Activated CD4-positive, alpha-beta T cell treated with anti-CD3 and anti-CD28 coated beads for 36 hours (primary cell): Measurements from ENCODE around the gene RPS18. TPM values are rescaled to one million over a fixed set of nuclear protein-coding genes. Genes with fewer than 3 reads are reported as not detected.
"Not testable (repeated sequence)": the region's sequence is repeated elsewhere in the genome, so short reads cannot be mapped to it uniquely, and the experiment has no call there.

Experiments
- ATAC-seq: fragments of 200-7000 bp; cut with Tn5 transposase; one replicate; pipeline ENCODE4 v1.10.0; 2021; ENCODE audit warnings: mild to moderate bottlenecking, moderate library complexity
- CTCF ChIA-PET: fragments of 350-600 bp; sonication (Branson Sonifier 250); formaldehyde crosslinking; loops from one replicate; lab custom pipeline; 2021; ENCODE audit warnings: antibody characterized with exemption; lab: Charles Lee
- POLR2A ChIA-PET: fragments of 350-600 bp; sonication (Branson Sonifier 250); formaldehyde crosslinking; loops from one replicate; lab custom pipeline; 2021; ENCODE audit warnings: antibody characterized with exemption, inconsistent platforms; lab: Charles Lee
- DNase-seq: peaks from one replicate; pipeline ENCODE4 v3.0.0-alpha.2; 2020
- H3K27ac Mint-ChIP-seq: one replicate; pipeline ENCODE4 v1.8.0; 2021; ENCODE audit warnings: mixed read lengths
- H3K27me3 Mint-ChIP-seq: one replicate; pipeline ENCODE4 v1.8.0; 2021; ENCODE audit warnings: mixed read lengths
- H3K36me3 Mint-ChIP-seq: one replicate; pipeline ENCODE4 v1.8.0; 2021; ENCODE audit warnings: low read depth, mixed read lengths
- H3K4me1 Mint-ChIP-seq: one replicate; pipeline ENCODE4 v1.8.0; 2021; ENCODE audit warnings: mixed read lengths
- H3K4me3 Mint-ChIP-seq: one replicate; pipeline ENCODE4 v1.8.0; 2021; ENCODE audit warnings: mild to moderate bottlenecking, moderate library complexity, mixed read lengths
- H3K9me3 Mint-ChIP-seq: one replicate; pipeline ENCODE4 v1.8.0; 2021; ENCODE audit warnings: low read depth, mixed read lengths
- intact Hi-C, 2 experiments: fragments of 100-400 bp; cut with DNase I in 1 of 2; cut with micrococcal nuclease in 1 of 2; formaldehyde crosslinking; loops; one replicate each; pipeline versions ENCODE4 v1.14.2 to v1.15.1; 2022 to 2024; cut with DNase I, micrococcal nuclease
- total RNA-seq, 2 experiments: library from RNA; stranded (reverse); gene quantifications; one replicate each; pipeline ENCODE4 v1.2.3, GENCODE V29; 2021

RPS18 gene
- total RNA-seq: 1,000 to 10,000 TPM; 2,706 to 4,631 TPM

- Mint-ChIP-seq H3K36me3 (peaks cover 67% of the 10 kb centered on the region), H3K27ac (peak within 1 kb of the TSS; percentile 100), H3K9me3 (no peaks in the 10 kb centered on the region), H3K4me3 (peak within 1 kb of the TSS; percentile 91), H3K27me3 (no peaks in the 10 kb centered on the region), H3K4me1 (peaks cover 47% of the 10 kb centered on the region)
- ATAC-seq (peak; percentile 92), DNase-seq (peak; percentile 94)
- intact Hi-C loops: loop anchor here (1.0 to 10.0 kb wide), 19 partner anchors 18 to 1297 kb away; partner anchors contain the start of genes RXRB (in 2 of the 2), SLC39A7 (in 2 of the 2), BRD2 (in 1 of the 2) and DXO (in 1 of the 2)
- ChIA-PET POLR2A (interaction anchor here (0.9 to 2.9 kb wide), 10 partner anchors 9 to 300 kb away, joined by 3 to 18 read pairs (median 4); partner anchors contain the start of genes PFDN6, RGL2, RING1 and WDR46), CTCF (interaction anchor here (0.6 to 3.3 kb wide), 18 partner anchors 9 to 1083 kb away, joined by 3 to 14 read pairs (median 3); partner anchors contain the start of genes HSD17B8, PFDN6 and WDR46)
These were observed at the start of gene RPS18, which contains the start of gene VPS52 for GRCh38 chr6:33271468-33272274. Gene RPS18 (plus strand): TSS chr6:33272075. CDS start chr6:33272120, 45 bp downstream. Gene VPS52 (minus strand): TSS chr6:33271876. CDS start chr6:33271675, 201 bp downstream.

DNA sequence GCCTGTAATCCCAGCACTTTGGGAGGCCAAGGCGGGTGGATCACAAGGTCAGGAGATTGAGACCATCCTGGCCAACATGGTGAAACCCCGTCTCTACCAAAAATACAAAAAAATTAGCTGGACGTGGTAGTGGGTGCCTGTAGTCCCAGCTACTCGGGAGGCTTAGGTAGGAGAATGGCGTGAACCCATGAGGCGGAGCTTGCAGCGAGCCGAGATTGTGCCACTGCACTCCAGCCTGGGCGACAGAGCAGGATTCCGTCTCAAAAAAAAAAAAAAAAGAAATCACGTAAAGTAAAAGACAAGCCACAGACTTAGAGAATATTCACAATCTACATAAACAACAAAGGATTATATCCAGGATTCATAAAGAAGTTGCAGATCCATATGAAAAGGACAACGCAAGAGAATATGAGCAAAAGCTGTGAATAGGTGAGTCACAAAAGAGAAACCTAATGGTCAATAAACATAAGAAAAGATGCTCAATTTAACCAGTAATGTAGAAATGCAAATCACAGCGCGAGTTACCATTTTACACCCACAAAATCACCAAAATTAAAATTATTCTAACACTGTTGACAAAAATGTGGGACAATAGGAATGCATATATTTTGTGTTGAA lies 45.3 kb upstream of the RPS18 start:
- ATAC-seq, H3K27ac Mint-ChIP-seq, DNase-seq, H3K4me3 Mint-ChIP-seq, H3K36me3 Mint-ChIP-seq, intact Hi-C loops, H3K9me3 Mint-ChIP-seq, H3K4me1 Mint-ChIP-seq: not testable (repeated sequence)
- ChIA-PET POLR2A (interaction anchor here (0.6 kb wide), 1 partner anchor 10 kb away, joined by 4 read pairs; no protein-coding TSS in a partner anchor), CTCF (interaction anchor here (0.6 to 1.0 kb wide), 4 partner anchors 8 to 66 kb away, joined by 3 to 4 read pairs (median 4); no protein-coding TSS in a partner anchor)
- peaks cover 22% of the 10 kb centered on the region for H3K27me3 Mint-ChIP-seq

- ChIA-PET CTCF (interaction anchor here (0.7 kb wide), 1 partner anchor 70 kb away, joined by 3 read pairs; no protein-coding TSS in a partner anchor), POLR2A (no interaction called here)
- Mint-ChIP-seq H3K4me3 (no peak overlapping the region), H3K4me1 (no peaks in the 10 kb centered on the region), H3K27ac (no peak overlapping the region), H3K9me3 (no peaks in the 10 kb centered on the region), H3K36me3 (no peaks in the 10 kb centered on the region), H3K27me3 (peaks cover 26% of the 10 kb centered on the region)
- intact Hi-C loops: no loop called here
- DNase-seq: no peak
- ATAC-seq: no peak
These were observed 36.6 kb upstream of the RPS18 start for GRCh38 chr6:33235221-33235634.

- no peak for ATAC-seq
- H3K27me3 Mint-ChIP-seq: peaks cover 26% of the 10 kb centered on the region
These were observed 35.5 kb upstream of the RPS18 start for GRCh38 chr6:33236328-33236727.

DNA sequence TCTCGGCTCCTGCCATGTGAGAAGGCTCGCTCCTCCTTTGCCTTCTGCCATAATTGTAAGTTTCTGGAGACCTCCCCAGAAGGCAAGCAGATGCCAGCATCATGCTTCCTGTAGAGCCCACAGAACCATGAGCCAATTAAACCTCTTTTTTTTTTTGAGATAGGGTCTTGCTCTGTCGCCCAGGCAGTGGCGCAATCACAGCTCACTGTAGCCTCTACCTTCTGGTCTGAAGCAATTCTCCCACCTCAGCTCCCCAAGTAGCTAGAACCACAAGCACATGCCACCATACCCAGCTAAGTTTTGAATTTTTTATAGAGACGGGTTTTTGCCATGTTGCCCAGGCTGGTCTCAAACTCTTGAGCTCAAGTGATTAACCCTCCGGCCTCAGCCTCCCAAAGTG lies 35.0 kb upstream of the RPS18 start:
- peaks cover 23% of the 10 kb centered on the region for H3K27me3 Mint-ChIP-seq
- CTCF ChIA-PET: interaction anchor here (0.8 kb wide), 1 partner anchor 11 kb away, joined by 3 read pairs; no protein-coding TSS in a partner anchor
- no peaks in the 10 kb centered on the region for H3K36me3 Mint-ChIP-seq
- H3K4me1 Mint-ChIP-seq: peaks cover 5% of the 10 kb centered on the region
- ATAC-seq: no peak
- intact Hi-C loops: no loop called here
- H3K4me3 Mint-ChIP-seq: no peak overlapping the region
- no peaks in the 10 kb centered on the region for H3K9me3 Mint-ChIP-seq
- H3K27ac Mint-ChIP-seq: no peak overlapping the region
- POLR2A ChIA-PET: interaction anchor here (0.6 kb wide), 1 partner anchor 11 kb away, joined by 4 read pairs; no protein-coding TSS in a partner anchor
- no peak for DNase-seq

More at GRCh38 chr6:33236328-33236727, 35.5 kb upstream of the RPS18 start:
- Mint-ChIP-seq H3K27ac (no peak overlapping the region), H3K36me3 (no peaks in the 10 kb centered on the region), H3K4me1 (peaks cover 3% of the 10 kb centered on the region), H3K4me3 (no peak overlapping the region), H3K9me3 (no peaks in the 10 kb centered on the region)
- ChIA-PET POLR2A (interaction anchor here (0.6 kb wide), 1 partner anchor 10 kb away, joined by 4 read pairs; no protein-coding TSS in a partner anchor), CTCF (interaction anchor here (0.5 to 0.8 kb wide), 4 partner anchors 10 to 98 kb away, joined by 3 to 6 read pairs (median 4); no protein-coding TSS in a partner anchor)
- intact Hi-C loops: no loop called here
- no peak for DNase-seq

DNA sequence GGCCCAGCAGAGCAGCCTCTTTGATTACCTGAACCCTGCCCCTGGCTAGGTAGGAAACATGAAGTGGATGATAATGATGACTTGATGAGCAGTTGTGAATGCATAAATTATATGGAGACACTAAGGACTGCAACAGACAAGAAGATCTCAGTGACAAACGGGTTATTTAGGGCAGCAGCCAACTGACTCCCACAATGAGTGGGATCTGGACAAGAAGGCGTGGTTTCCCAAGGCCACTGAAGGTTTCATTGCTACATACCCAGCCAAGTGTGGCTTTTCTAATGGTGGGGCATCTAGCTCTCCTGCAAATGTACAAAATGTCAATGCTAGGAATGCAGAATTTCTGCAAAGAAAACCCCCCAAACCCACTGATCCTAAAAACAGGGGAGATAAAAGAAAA lies 34.1 kb upstream of the RPS18 start:
- Mint-ChIP-seq H3K9me3 (no peaks in the 10 kb centered on the region), H3K27me3 (peaks cover 24% of the 10 kb centered on the region), H3K36me3 (no peaks in the 10 kb centered on the region), H3K4me3 (no peak overlapping the region), H3K27ac (no peak overlapping the region), H3K4me1 (peaks cover 11% of the 10 kb centered on the region)
- ChIA-PET POLR2A (no interaction called here), CTCF (interaction anchor here (0.6 to 1.2 kb wide), 2 partner anchors 223 to 258 kb away, joined by 3 read pairs; no protein-coding TSS in a partner anchor)
- ATAC-seq (no peak), DNase-seq (no peak)
- intact Hi-C loops: no loop called here

DNA sequence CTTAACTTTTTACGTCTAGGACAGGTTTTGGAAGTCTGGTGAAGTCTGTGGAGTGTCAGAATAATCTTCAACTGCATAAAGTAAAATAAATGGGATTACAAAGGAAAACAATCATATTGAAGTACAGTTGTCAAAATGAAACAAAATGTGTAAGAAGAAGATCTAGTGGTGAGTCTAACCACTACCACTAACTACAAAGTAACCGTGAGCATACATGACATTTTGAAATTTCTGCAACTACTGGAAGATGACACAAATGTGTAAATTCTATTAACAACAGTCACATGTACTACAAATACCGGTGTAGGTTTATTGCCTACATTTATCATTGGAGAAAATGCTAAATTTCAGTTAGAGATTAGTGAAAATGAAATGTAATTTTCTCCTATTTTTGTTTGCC lies 29.9 kb upstream of the RPS18 start:
- ChIA-PET POLR2A (no interaction called here), CTCF (no interaction called here)
- Mint-ChIP-seq H3K4me1 (peaks cover 11% of the 10 kb centered on the region), H3K27ac (no peak overlapping the region), H3K9me3 (no peaks in the 10 kb centered on the region), H3K36me3 (no peaks in the 10 kb centered on the region), H3K4me3 (peak overlapping the region; percentile 35), H3K27me3 (peaks cover 19% of the 10 kb centered on the region)
- intact Hi-C loops: loop anchor here in 1 of 2 experiments (1.0 kb wide), 2 partner anchors 37 to 45 kb away; no protein-coding TSS in a partner anchor
- DNase-seq (no peak), ATAC-seq (peak; percentile 94)

- Mint-ChIP-seq H3K27ac (no peak overlapping the region), H3K36me3 (no peaks in the 10 kb centered on the region), H3K4me3 (no peak overlapping the region), H3K9me3 (no peaks in the 10 kb centered on the region), H3K27me3 (peaks cover 15% of the 10 kb centered on the region), H3K4me1 (peaks cover 17% of the 10 kb centered on the region)
- ATAC-seq (no peak), DNase-seq (no peak)
- intact Hi-C loops: no loop called here
- POLR2A ChIA-PET: no interaction called here
- CTCF ChIA-PET: interaction anchor here (0.7 to 1.6 kb wide), 4 partner anchors 46 to 311 kb away, joined by 3 to 6 read pairs (median 3); no protein-coding TSS in a partner anchor
These were observed 28.4 kb upstream of the RPS18 start for GRCh38 chr6:33243476-33243875.

DNA sequence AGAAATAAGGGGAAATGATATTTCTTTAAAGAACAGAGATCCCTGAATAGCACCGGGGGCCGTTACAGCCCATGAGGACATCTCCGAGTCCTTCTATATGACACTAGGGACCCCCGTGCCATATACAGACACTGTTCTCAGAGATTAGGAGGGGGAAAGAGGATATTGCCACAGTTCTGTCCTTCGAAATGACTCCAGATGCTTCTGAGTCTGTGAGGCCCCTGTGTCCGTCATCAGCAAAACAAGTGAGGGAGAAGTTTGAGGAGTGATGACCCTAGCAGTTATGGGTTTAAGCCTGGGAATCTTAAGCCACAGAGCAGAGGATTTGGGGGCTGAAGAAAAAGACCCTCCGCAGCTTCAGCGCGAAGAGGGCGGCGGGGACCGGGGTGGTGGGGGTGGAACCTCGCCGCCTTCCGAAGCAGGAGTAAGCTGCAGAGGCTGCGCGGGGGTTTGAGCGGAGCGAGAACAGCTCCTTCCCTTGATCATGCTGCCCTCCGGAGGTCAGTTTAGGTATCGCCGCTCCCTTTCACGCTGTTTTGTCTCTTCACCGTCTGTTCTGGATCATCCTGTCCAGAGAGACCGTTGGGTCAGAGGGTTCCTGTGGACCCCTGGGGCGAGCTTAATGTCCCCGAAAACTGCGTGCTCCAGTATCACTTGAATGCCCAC lies 23.8 kb upstream of the RPS18 start:
- POLR2A ChIA-PET: interaction anchor here (0.7 to 2.9 kb wide), 11 partner anchors 20 to 1053 kb away, joined by 3 to 19 read pairs (median 3); partner anchors contain the start of genes B3GALT4, HSD17B8, RPS18 and VPS52
- Mint-ChIP-seq H3K9me3 (no peaks in the 10 kb centered on the region), H3K36me3 (peaks cover 23% of the 10 kb centered on the region), H3K4me1 (peaks cover 41% of the 10 kb centered on the region), H3K27me3 (peaks cover 6% of the 10 kb centered on the region), H3K4me3 (peak overlapping the region; percentile 91), H3K27ac (peak overlapping the region; percentile 96)
- CTCF ChIA-PET: interaction anchor here (0.5 to 8.3 kb wide), 42 partner anchors 9 to 283 kb away, joined by 3 to 77 read pairs (median 4); partner anchors contain the start of genes B3GALT4, HSD17B8, PFDN6 and RGL2
- intact Hi-C loops: loop anchor here (1.0 to 2.0 kb wide), 8 partner anchors 43 to 280 kb away; partner anchors contain the start of gene BRD2 (in 1 of the 2)
- DNase-seq: peak; percentile 96
- peak; percentile 27 for ATAC-seq

- peaks cover 3% of the 10 kb centered on the region for H3K27me3 Mint-ChIP-seq
- intact Hi-C loops: loop anchor here (1.0 to 2.0 kb wide), 8 partner anchors 43 to 280 kb away; partner anchors contain the start of gene BRD2 (in 1 of the 2)
- ChIA-PET POLR2A (interaction anchor here (0.7 to 2.9 kb wide), 10 partner anchors 20 to 1053 kb away, joined by 3 to 19 read pairs (median 4); partner anchors contain the start of genes B3GALT4, HSD17B8, RPS18 and VPS52), CTCF (interaction anchor here (0.7 to 8.3 kb wide), 39 partner anchors 9 to 283 kb away, joined by 3 to 77 read pairs (median 5); partner anchors contain the start of genes B3GALT4, HSD17B8, PFDN6 and RING1)
- peaks cover 23% of the 10 kb centered on the region for H3K36me3 Mint-ChIP-seq
- H3K9me3 Mint-ChIP-seq: no peaks in the 10 kb centered on the region
- ATAC-seq: peak; percentile 10
- peak overlapping the region; percentile 91 for H3K4me3 Mint-ChIP-seq
- H3K4me1 Mint-ChIP-seq: peaks cover 41% of the 10 kb centered on the region
- peak overlapping the region; percentile 96 for H3K27ac Mint-ChIP-seq
- DNase-seq: no peak
These were observed 23.3 kb upstream of the RPS18 start for GRCh38 chr6:33248643-33248931.
